Immature natural killer cell (primary cell): Measurements from ENCODE around the gene OR10T2. TPM values are rescaled to one million over a fixed set of nuclear protein-coding genes. Genes with fewer than 3 reads are reported as not detected.
A peak's percentile ranks its signal among the peaks of the same experiment; 100 is the strongest.
"Not testable (repeated sequence)": the region's sequence is repeated elsewhere in the genome, so short reads cannot be mapped to it uniquely, and the experiment has no call there.

Source experiments
- DNase-seq, 3 donors: peaks; one replicate each; pipeline ENCODE4 v3.0.0; 2022; ENCODE audit warnings: mixed read lengths in 1 of 3
- H3K27ac Mint-ChIP-seq, 6 donors: one replicate each; pipeline ENCODE4 v1.8.0; 2020; ENCODE audit warnings: mixed read lengths in 6 of 6, mild to moderate bottlenecking in 5 of 6, inconsistent platforms in 4 of 6, moderate library complexity in 3 of 6
- H3K27me3 Mint-ChIP-seq, 3 donors: one replicate each; pipeline ENCODE4 v1.8.0; 2020 to 2021; ENCODE audit warnings: low read depth in 3 of 3, mild to moderate bottlenecking in 3 of 3, mixed read lengths in 3 of 3, moderate library complexity in 3 of 3, inconsistent platforms in 1 of 3
- H3K36me3 Mint-ChIP-seq, 3 donors: one replicate each; pipeline ENCODE4 v1.8.0; 2020; ENCODE audit warnings: mixed read lengths in 3 of 3, inconsistent platforms in 2 of 3, mild to moderate bottlenecking in 2 of 3
- H3K4me1 Mint-ChIP-seq, 2 donors: one replicate each; pipeline ENCODE4 v1.8.0; 2020; ENCODE audit warnings: inconsistent platforms in 2 of 2, mild to moderate bottlenecking in 2 of 2, mixed read lengths in 2 of 2, moderate library complexity in 1 of 2
- H3K4me3 Mint-ChIP-seq, 5 donors: one replicate each; pipeline ENCODE4 v1.8.0; 2020; ENCODE audit warnings: mild to moderate bottlenecking in 5 of 5, mixed read lengths in 5 of 5, inconsistent platforms in 3 of 5, moderate library complexity in 3 of 5
- H3K9me3 Mint-ChIP-seq, 6 donors: one replicate each; pipeline ENCODE4 v1.8.0; 2020; ENCODE audit warnings: mild to moderate bottlenecking in 6 of 6, mixed read lengths in 6 of 6, inconsistent platforms in 4 of 6, moderate library complexity in 3 of 6
- polyA plus RNA-seq, 3 donors: library from polyadenylated mRNA; unstranded; fragments of 300-500 nt; fragmentation: Illumina TruSeq; gene quantifications; one replicate each; pipeline ENCODE4 v1.2.3, GENCODE V29; 2021

Gene OR10T2
- polyA plus RNA-seq, 3 donors from 2014 or later: not detected

- H3K36me3 Mint-ChIP-seq: peaks cover 0 to 4% (median 0%) of the 10 kb centered on the region in 3 donors
- H3K4me3 Mint-ChIP-seq: no peak overlapping the region
- H3K9me3 Mint-ChIP-seq: peaks cover 0 to 5% (median 0%) of the 10 kb centered on the region in 6 donors
- no peaks in the 10 kb centered on the region for H3K4me1 Mint-ChIP-seq
- peaks cover 0 to 7% (median 6%) of the 10 kb centered on the region in 3 donors for H3K27me3 Mint-ChIP-seq
- no peak for DNase-seq
- no peak overlapping the region for H3K27ac Mint-ChIP-seq
These were observed 8.9 kb downstream of the OR10T2 start for GRCh38 chr1:158390331-158390730.

- Mint-ChIP-seq H3K27ac (no peak overlapping the region), H3K36me3 (peaks cover 0 to 9% (median 6%) of the 10 kb centered on the region in 3 donors), H3K27me3 (peaks cover 8 to 25% (median 11%) of the 10 kb centered on the region in 3 donors), H3K4me1 (no peaks in the 10 kb centered on the region), H3K9me3 (peaks cover 5 to 30% (median 17%) of the 10 kb centered on the region in 6 donors), H3K4me3 (no peak overlapping the region)
- DNase-seq: no peak
These were observed 24.4 kb downstream of the OR10T2 start for GRCh38 chr1:158374860-158375259.

GRCh38 chr1:158374101-158374500, 25.2 kb downstream of the OR10T2 start:
- peaks cover 7 to 30% (median 18%) of the 10 kb centered on the region in 6 donors for H3K9me3 Mint-ChIP-seq
- not testable (repeated sequence) for H3K27ac Mint-ChIP-seq, H3K4me1 Mint-ChIP-seq, DNase-seq, H3K4me3 Mint-ChIP-seq, H3K36me3 Mint-ChIP-seq
- H3K27me3 Mint-ChIP-seq: peaks cover 10 to 30% (median 14%) of the 10 kb centered on the region in 3 donors

GRCh38 chr1:158371188-158371953, 27.9 kb downstream of the OR10T2 start:
- peaks cover 0 to 9% (median 6%) of the 10 kb centered on the region in 3 donors for H3K36me3 Mint-ChIP-seq
- H3K9me3 Mint-ChIP-seq: peaks cover 7 to 36% (median 18%) of the 10 kb centered on the region in 6 donors
- peaks cover 8 to 15% of the 10 kb centered on the region in 2 donors for H3K4me1 Mint-ChIP-seq
- H3K27ac Mint-ChIP-seq: no peak overlapping the region
- no peak overlapping the region for H3K4me3 Mint-ChIP-seq
- H3K27me3 Mint-ChIP-seq: peaks cover 18 to 34% (median 27%) of the 10 kb centered on the region in 3 donors
- no peak for DNase-seq

GRCh38 chr1:158366783-158367182, 32.5 kb downstream of the OR10T2 start:
- DNase-seq: peak; percentile 51 to 55 (median 53)
- peaks cover 18 to 27% (median 20%) of the 10 kb centered on the region in 3 donors for H3K27me3 Mint-ChIP-seq
- H3K36me3 Mint-ChIP-seq: peaks cover 0 to 2% (median 0%) of the 10 kb centered on the region in 3 donors
- no peak overlapping the region for H3K27ac Mint-ChIP-seq
- peak overlapping the region in 3 of 5 donors; percentile 7 to 64 (median 21) for H3K4me3 Mint-ChIP-seq
- peaks cover 0 to 23% (median 11%) of the 10 kb centered on the region in 6 donors for H3K9me3 Mint-ChIP-seq
- H3K4me1 Mint-ChIP-seq: peaks cover 13 to 27% of the 10 kb centered on the region in 2 donors

- peaks cover 0 to 3% (median 0%) of the 10 kb centered on the region in 3 donors for H3K36me3 Mint-ChIP-seq
- DNase-seq: no peak
- peaks cover 13 to 26% of the 10 kb centered on the region in 2 donors for H3K4me1 Mint-ChIP-seq
- H3K27me3 Mint-ChIP-seq: peaks cover 8 to 18% (median 17%) of the 10 kb centered on the region in 3 donors
- H3K4me3 Mint-ChIP-seq: no peak overlapping the region
- H3K9me3 Mint-ChIP-seq: peaks cover 0 to 10% (median 0%) of the 10 kb centered on the region in 6 donors
- no peak overlapping the region for H3K27ac Mint-ChIP-seq
These were observed 36.3 kb downstream of the OR10T2 start for GRCh38 chr1:158362941-158363340.

- Mint-ChIP-seq H3K4me3 (no peak overlapping the region), H3K27me3 (peaks cover 8 to 15% (median 14%) of the 10 kb centered on the region in 3 donors), H3K27ac (no peak overlapping the region), H3K4me1 (peaks cover 12 to 21% of the 10 kb centered on the region in 2 donors), H3K36me3 (peaks cover 0 to 3% (median 0%) of the 10 kb centered on the region in 3 donors), H3K9me3 (peaks cover 0 to 10% (median 0%) of the 10 kb centered on the region in 6 donors)
- no peak for DNase-seq
These were observed 36.8 kb downstream of the OR10T2 start for GRCh38 chr1:158362482-158362881.

GRCh38 chr1:158357441-158357840, 41.8 kb downstream of the OR10T2 start:
- Mint-ChIP-seq H3K4me3 (no peak overlapping the region), H3K9me3 (peaks cover 0 to 7% (median 0%) of the 10 kb centered on the region in 6 donors), H3K27ac (no peak overlapping the region), H3K4me1 (no peaks in the 10 kb centered on the region), H3K27me3 (peaks cover 1 to 15% (median 5%) of the 10 kb centered on the region in 3 donors), H3K36me3 (peaks cover 0 to 3% (median 0%) of the 10 kb centered on the region in 3 donors)
- DNase-seq: no peak

- no peak for DNase-seq
- Mint-ChIP-seq H3K4me3 (no peak overlapping the region), H3K27me3 (peaks cover 1 to 9% (median 5%) of the 10 kb centered on the region in 3 donors), H3K36me3 (peaks cover 0 to 3% (median 0%) of the 10 kb centered on the region in 3 donors), H3K27ac (no peak overlapping the region), H3K4me1 (no peaks in the 10 kb centered on the region), H3K9me3 (peaks cover 0 to 2% (median 0%) of the 10 kb centered on the region in 6 donors)
These were observed 42.6 kb downstream of the OR10T2 start for GRCh38 chr1:158356616-158357015.

- H3K4me3 Mint-ChIP-seq: no peak overlapping the region
- no peak for DNase-seq
- peaks cover 0 to 3% (median 0%) of the 10 kb centered on the region in 3 donors for H3K36me3 Mint-ChIP-seq
- peaks cover 1 to 7% (median 5%) of the 10 kb centered on the region in 3 donors for H3K27me3 Mint-ChIP-seq
- peaks cover 0 to 2% (median 0%) of the 10 kb centered on the region in 6 donors for H3K9me3 Mint-ChIP-seq
- H3K27ac Mint-ChIP-seq: no peak overlapping the region
- H3K4me1 Mint-ChIP-seq: no peaks in the 10 kb centered on the region
These were observed 43.4 kb downstream of the OR10T2 start for GRCh38 chr1:158355773-158356285.

- Mint-ChIP-seq H3K4me3 (no peak overlapping the region), H3K9me3 (peaks cover 0 to 2% (median 0%) of the 10 kb centered on the region in 6 donors), H3K27ac (no peak overlapping the region), H3K27me3 (peaks cover 1 to 7% (median 5%) of the 10 kb centered on the region in 3 donors), H3K4me1 (no peaks in the 10 kb centered on the region), H3K36me3 (no peaks in the 10 kb centered on the region)
- DNase-seq: no peak
These were observed 45.0 kb downstream of the OR10T2 start for GRCh38 chr1:158354255-158354654.

GRCh38 chr1:158353303-158354075, 45.8 kb downstream of the OR10T2 start, which contains the start of gene CD1E:
Gene CD1E, plus strand, starts transcription at chr1:158353894. Its CDS starts 95 bp downstream, at chr1:158353989.
- Mint-ChIP-seq H3K36me3 (no peaks in the 10 kb centered on the region), H3K4me1 (no peaks in the 10 kb centered on the region), H3K9me3 (peaks cover 0 to 2% (median 0%) of the 10 kb centered on the region in 6 donors), H3K27me3 (peaks cover 1 to 7% (median 5%) of the 10 kb centered on the region in 3 donors), H3K4me3 (no peak within 1 kb of the TSS), H3K27ac (no peak within 1 kb of the TSS)
- no peak for DNase-seq

GRCh38 chr1:158348946-158349345, 50.3 kb downstream of the OR10T2 start:
- H3K4me1 Mint-ChIP-seq, H3K9me3 Mint-ChIP-seq, H3K36me3 Mint-ChIP-seq, H3K4me3 Mint-ChIP-seq, H3K27ac Mint-ChIP-seq, DNase-seq: not testable (repeated sequence)
- H3K27me3 Mint-ChIP-seq: peaks cover 0 to 15% (median 2%) of the 10 kb centered on the region in 3 donors
